Neuronal stem cell (in vitro differentiated cells): ENCODE data around the gene IFITM10.

Source experiments
- DNase-seq: peaks from one replicate; pipeline ENCODE4 v3.0.0-alpha.2; 2013; ENCODE audit warnings: low spot score
- H2AFZ ChIP-seq: one replicate; pipeline ENCODE4 v1.6.1; 2013; ENCODE audit warnings: mild to moderate bottlenecking, low read length, inconsistent platforms
- H2AK5ac ChIP-seq: 2 replicates; pipeline ENCODE4 v1.6.1; 2013; ENCODE audit warnings: low read depth, mild to moderate bottlenecking, inconsistent platforms, low read length, moderate library complexity, mixed read lengths
- H2BK120ac ChIP-seq: 2 replicates; pipeline ENCODE4 v1.6.1; 2013; ENCODE audit warnings: low read depth, mild to moderate bottlenecking, inconsistent platforms, low read length, moderate library complexity, mixed read lengths
- H2BK12ac ChIP-seq: one replicate; pipeline ENCODE4 v1.6.1; 2013; ENCODE audit warnings: low read length, inconsistent platforms
- H2BK15ac ChIP-seq: 2 replicates; pipeline ENCODE4 v1.6.1; 2013; ENCODE audit warnings: mild to moderate bottlenecking, low read length, inconsistent platforms, mixed read lengths
- H2BK5ac ChIP-seq: one replicate; pipeline ENCODE4 v1.6.1; 2013; ENCODE audit warnings: inconsistent platforms, mild to moderate bottlenecking, low read length, moderate library complexity
- H3K14ac ChIP-seq: one replicate; pipeline ENCODE4 v1.6.1; 2013; ENCODE audit warnings: low read length, inconsistent platforms
- H3K18ac ChIP-seq: 2 replicates; pipeline ENCODE4 v1.6.1; 2013; ENCODE audit warnings: low read length, inconsistent platforms
- H3K23ac ChIP-seq: 2 replicates; pipeline ENCODE4 v1.6.1; 2013; ENCODE audit warnings: low read depth, mild to moderate bottlenecking, mixed read lengths, low read length, inconsistent platforms; ENCODE audit not compliant: poor library complexity
- H3K27ac ChIP-seq: replicated peaks from 3 replicates; pipeline ENCODE4 v1.5.1; 2013; ENCODE audit warnings: low read length, inconsistent platforms
- H3K27me3 ChIP-seq, 3 experiments: 2 replicates each; pipeline ENCODE4 v1.6.1; 2013; ENCODE audit warnings: low read length in 3 of 3, mild to moderate bottlenecking in 2 of 3, inconsistent platforms in 1 of 3, low read depth in 1 of 3, mixed read lengths in 1 of 3, moderate library complexity in 1 of 3; ENCODE audit not compliant: control insufficient read depth in 3 of 3, insufficient read depth in 3 of 3
- H3K36me3 ChIP-seq, 2 donors: replicated peaks in 1 of 2; 2 replicates each; pipeline ENCODE4 v1.6.1; 2013; ENCODE audit warnings: low read length in 2 of 2; ENCODE audit not compliant: control insufficient read depth in 2 of 2, insufficient read depth in 2 of 2
- H3K4ac ChIP-seq: 2 replicates; pipeline ENCODE4 v1.6.1; 2013; ENCODE audit warnings: inconsistent platforms, mild to moderate bottlenecking, low read length, moderate library complexity
- H3K4me1 ChIP-seq, 2 donors: 1 replicate in 1 of 2; 2 replicates in 1 of 2; pipeline ENCODE4 v1.6.1; 2013; ENCODE audit warnings: low read length in 2 of 2, low read depth in 1 of 2; ENCODE audit not compliant: control insufficient read depth in 2 of 2, insufficient read depth in 1 of 2
- H3K4me2 ChIP-seq: one replicate; pipeline ENCODE4 v1.6.1; 2013; ENCODE audit warnings: mild to moderate bottlenecking, low read length, inconsistent platforms; ENCODE audit not compliant: insufficient read depth, poor library complexity, severe bottlenecking
- H3K4me3 ChIP-seq, 2 donors: 2 replicates each; pipeline ENCODE4 v1.5.1; 2013; ENCODE audit warnings: low read length in 2 of 2, mild to moderate bottlenecking in 2 of 2, inconsistent platforms in 1 of 2, moderate library complexity in 1 of 2
- H3K79me1 ChIP-seq: one replicate; pipeline ENCODE4 v1.6.1; 2013; ENCODE audit warnings: low read depth, mild to moderate bottlenecking, inconsistent platforms, low read length, moderate library complexity
- H3K9ac ChIP-seq: one replicate; pipeline ENCODE4 v1.6.1; 2013; ENCODE audit warnings: mild to moderate bottlenecking, low read depth, low read length, inconsistent platforms; ENCODE audit not compliant: poor library complexity
- H3K9me3 ChIP-seq, 2 donors: replicated peaks in 1 of 2; 2 replicates each; pipeline versions ENCODE3 to v1.6.1; 2013; ENCODE audit warnings: low read length in 2 of 2, mild to moderate bottlenecking in 2 of 2, inconsistent platforms in 1 of 2, low read depth in 1 of 2, mixed read lengths in 1 of 2, moderate library complexity in 1 of 2; ENCODE audit not compliant: control insufficient read depth in 2 of 2, insufficient read depth in 1 of 2
- H4K8ac ChIP-seq: one replicate; pipeline ENCODE4 v1.6.1; 2013; ENCODE audit warnings: low read depth, mild to moderate bottlenecking, inconsistent platforms, low read length, moderate library complexity
- H4K91ac ChIP-seq: one replicate; pipeline ENCODE4 v1.6.1; 2013; ENCODE audit warnings: low read length, low read depth, mild to moderate bottlenecking, inconsistent platforms; ENCODE audit not compliant: poor library complexity
- WGBS, 2 donors: extraction: QIAGEN DNeasy Blood & Tissue Kit; methylation state at CpG; one replicate each; pipeline ENCODE4 v1.1.7; 2013; ENCODE audit warnings: missing lambda C conversion rate in 2 of 2, mixed read lengths in 1 of 2; ENCODE audit not compliant: insufficient read length in 2 of 2, insufficient replicate concordance in 1 of 2; ENCODE audit errors: extremely low coverage in 2 of 2; 5-methylcytosine and 5-hydroxymethylcytosine counted together

Gene IFITM10

DNA sequence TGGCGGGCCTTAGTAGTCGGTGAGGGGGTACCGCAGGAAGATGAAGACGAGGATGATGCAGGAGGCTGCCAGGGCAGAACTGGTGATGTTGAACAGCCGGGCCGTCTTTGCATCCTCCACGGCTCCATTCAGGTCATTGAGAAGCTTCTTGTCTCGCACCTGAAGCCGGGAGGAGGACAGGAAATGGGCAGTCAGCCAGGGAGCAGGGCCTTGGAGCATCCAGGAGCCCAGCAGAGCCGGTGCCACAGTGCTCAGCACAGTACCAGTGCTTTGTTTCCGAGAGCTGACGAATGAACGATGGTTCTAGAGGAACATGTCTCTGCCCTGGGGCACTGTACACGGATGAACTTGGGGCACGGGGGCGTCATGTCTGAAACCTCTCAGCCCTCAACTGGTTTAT is 15.1 kb downstream of the IFITM10 start:
- peaks cover 0 to 30% (median 6%) of the 10 kb centered on the region in 3 experiments for H3K27me3 ChIP-seq

DNA sequence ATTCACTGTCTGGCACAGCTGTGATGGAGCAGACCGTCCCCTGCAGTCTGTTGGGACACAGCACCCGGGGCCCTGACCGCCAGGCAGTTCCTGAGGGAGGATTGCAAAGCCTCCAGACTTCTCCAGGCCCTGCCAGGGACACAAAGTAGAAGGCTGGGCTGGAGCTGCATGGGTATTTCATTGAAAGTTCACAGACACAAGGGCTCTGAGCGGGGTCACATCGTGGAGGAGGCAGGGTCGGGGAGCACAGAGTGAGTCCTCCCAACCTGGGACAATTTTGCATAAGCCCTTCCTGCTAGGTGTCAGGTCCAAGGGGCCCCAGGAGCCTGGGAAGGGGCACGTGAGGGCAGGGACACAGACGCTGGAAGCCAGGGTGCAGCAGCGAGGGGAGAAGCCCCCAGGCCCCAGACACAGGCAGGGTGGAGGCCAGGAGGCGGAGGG is 15.7 kb downstream of the IFITM10 start:
- H3K18ac ChIP-seq, result peak overlapping the region; percentile 23
- H3K36me3 ChIP-seq, result no peaks in the 10 kb centered on the region
- no peak for DNase-seq
- H2BK12ac ChIP-seq, result no peak overlapping the region
- H4K91ac ChIP-seq, result no peak overlapping the region
- peak overlapping the region; percentile 25 for H3K23ac ChIP-seq
- peaks cover 0 to 10% of the 10 kb centered on the region in 2 donors for H3K9me3 ChIP-seq
- H3K9ac ChIP-seq, result no peak overlapping the region
- H2AFZ ChIP-seq, result no peak overlapping the region
- H2BK5ac ChIP-seq, result no peak overlapping the region
- H3K14ac ChIP-seq, result no peak overlapping the region
- H3K4me3 ChIP-seq, result no peak overlapping the region
- peaks cover 0 to 7% of the 10 kb centered on the region in 2 donors for H3K4me1 ChIP-seq
- no CpG with 5 or more reads among the region's 10 CpGs for WGBS, 2 donors
- H2AK5ac ChIP-seq, result no peak overlapping the region
- peaks cover 0 to 30% (median 4%) of the 10 kb centered on the region in 3 experiments for H3K27me3 ChIP-seq
- H3K4me2 ChIP-seq, result no peak overlapping the region
- no peaks in the 10 kb centered on the region for H3K79me1 ChIP-seq
- no peak overlapping the region for H2BK15ac ChIP-seq
- no peak overlapping the region for H3K4ac ChIP-seq
- H2BK120ac ChIP-seq, result no peak overlapping the region
- no peak overlapping the region for H3K27ac ChIP-seq
- H4K8ac ChIP-seq, result no peak overlapping the region

More for the DNA sequence above, 15.1 kb downstream of the IFITM10 start:
- no peaks in the 10 kb centered on the region for H3K36me3 ChIP-seq
- no peak overlapping the region for H3K4ac ChIP-seq
- peaks cover 0 to 4% of the 10 kb centered on the region in 2 donors for H3K4me1 ChIP-seq
- no peak overlapping the region for H2BK12ac ChIP-seq
- no peak overlapping the region for H2AFZ ChIP-seq
- no peak overlapping the region for H3K9ac ChIP-seq
- H3K4me2 ChIP-seq, result no peak overlapping the region
- H3K9me3 ChIP-seq, result peaks cover 0 to 10% of the 10 kb centered on the region in 2 donors
- H3K27ac ChIP-seq, result no peak overlapping the region
- DNase-seq, result no peak
- H2AK5ac ChIP-seq, result no peak overlapping the region
- no peak overlapping the region for H4K91ac ChIP-seq
- no peaks in the 10 kb centered on the region for H3K79me1 ChIP-seq
- no peak overlapping the region for H4K8ac ChIP-seq
- peak overlapping the region; percentile 16 for H3K18ac ChIP-seq
- peak overlapping the region; percentile 25 for H3K23ac ChIP-seq
- WGBS, 2 donors, result no CpG with 5 or more reads among the region's 16 CpGs
- no peak overlapping the region for H2BK5ac ChIP-seq
- no peak overlapping the region for H3K4me3 ChIP-seq
- H2BK120ac ChIP-seq, result no peak overlapping the region
- no peak overlapping the region for H3K14ac ChIP-seq
- no peak overlapping the region for H2BK15ac ChIP-seq

DNA sequence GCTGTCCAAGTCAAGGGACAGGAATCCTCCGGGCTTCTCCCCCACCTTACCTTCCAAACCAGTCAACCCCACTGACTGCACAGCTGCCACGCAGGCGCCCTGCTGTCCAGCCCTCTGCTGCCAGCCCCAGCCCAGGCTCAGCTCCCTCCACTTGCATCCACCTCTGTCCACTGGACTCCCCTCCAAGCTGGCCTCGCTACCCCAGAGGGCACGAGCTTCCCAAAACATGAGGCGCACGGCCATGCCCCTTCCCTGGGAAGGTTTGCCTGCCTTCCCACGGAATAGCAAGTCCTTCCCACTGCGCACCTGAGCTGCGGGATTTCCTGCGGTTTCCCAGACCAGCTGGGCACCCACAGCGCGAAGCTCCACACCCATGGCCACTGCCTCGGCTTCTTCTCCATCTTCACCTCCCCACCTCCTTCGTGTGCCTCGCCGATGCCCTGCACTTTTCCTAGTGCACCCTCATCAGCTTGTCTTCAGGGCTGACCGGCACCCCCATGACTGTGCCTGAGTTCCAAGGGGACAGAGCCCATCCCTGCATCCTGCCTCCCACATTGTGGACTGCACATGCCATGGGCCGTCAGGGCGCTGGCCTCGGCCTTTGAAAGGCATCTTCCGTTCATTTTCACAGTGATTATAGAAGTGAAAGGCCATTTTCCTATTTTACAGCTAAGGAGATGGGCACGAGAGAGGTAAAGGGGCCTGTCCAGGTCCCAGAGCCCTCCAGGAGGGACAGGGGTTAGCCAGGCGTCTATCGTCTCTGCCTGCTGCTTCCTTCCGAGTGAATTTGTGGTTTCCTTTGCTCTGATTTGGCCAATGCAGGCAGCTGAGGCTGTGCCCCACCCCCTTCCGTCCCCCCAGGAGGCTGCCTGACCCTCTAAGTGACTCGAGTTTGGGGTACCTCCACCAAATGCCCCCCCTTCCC is 16.4 kb downstream of the IFITM10 start:
- H4K91ac ChIP-seq, result no peak overlapping the region
- no peaks in the 10 kb centered on the region for H3K36me3 ChIP-seq
- no peak overlapping the region for H2AFZ ChIP-seq
- peaks cover 0 to 30% (median 3%) of the 10 kb centered on the region in 3 experiments for H3K27me3 ChIP-seq
- no peak for DNase-seq
- H3K4me1 ChIP-seq, result peaks cover 0 to 7% of the 10 kb centered on the region in 2 donors
- H3K4me3 ChIP-seq, result no peak overlapping the region
- peak overlapping the region; percentile 63 for H2AK5ac ChIP-seq
- H2BK15ac ChIP-seq, result no peak overlapping the region
- H3K4me2 ChIP-seq, result no peak overlapping the region
- no peak overlapping the region for H3K4ac ChIP-seq
- no peak overlapping the region for H3K18ac ChIP-seq
- no peak overlapping the region for H4K8ac ChIP-seq
- H3K23ac ChIP-seq, result peak overlapping the region; percentile 3
- no peaks in the 10 kb centered on the region for H3K79me1 ChIP-seq
- no peak overlapping the region for H2BK120ac ChIP-seq
- H3K9ac ChIP-seq, result peak overlapping the region; percentile 51
- WGBS, 2 donors, result no CpG with 5 or more reads among the region's 28 CpGs
- no peak overlapping the region for H3K27ac ChIP-seq
- peak overlapping the region; percentile 46 for H2BK5ac ChIP-seq
- no peak overlapping the region for H2BK12ac ChIP-seq
- peaks cover 0 to 10% of the 10 kb centered on the region in 2 donors for H3K9me3 ChIP-seq
- peak overlapping the region; percentile 28 for H3K14ac ChIP-seq

DNA sequence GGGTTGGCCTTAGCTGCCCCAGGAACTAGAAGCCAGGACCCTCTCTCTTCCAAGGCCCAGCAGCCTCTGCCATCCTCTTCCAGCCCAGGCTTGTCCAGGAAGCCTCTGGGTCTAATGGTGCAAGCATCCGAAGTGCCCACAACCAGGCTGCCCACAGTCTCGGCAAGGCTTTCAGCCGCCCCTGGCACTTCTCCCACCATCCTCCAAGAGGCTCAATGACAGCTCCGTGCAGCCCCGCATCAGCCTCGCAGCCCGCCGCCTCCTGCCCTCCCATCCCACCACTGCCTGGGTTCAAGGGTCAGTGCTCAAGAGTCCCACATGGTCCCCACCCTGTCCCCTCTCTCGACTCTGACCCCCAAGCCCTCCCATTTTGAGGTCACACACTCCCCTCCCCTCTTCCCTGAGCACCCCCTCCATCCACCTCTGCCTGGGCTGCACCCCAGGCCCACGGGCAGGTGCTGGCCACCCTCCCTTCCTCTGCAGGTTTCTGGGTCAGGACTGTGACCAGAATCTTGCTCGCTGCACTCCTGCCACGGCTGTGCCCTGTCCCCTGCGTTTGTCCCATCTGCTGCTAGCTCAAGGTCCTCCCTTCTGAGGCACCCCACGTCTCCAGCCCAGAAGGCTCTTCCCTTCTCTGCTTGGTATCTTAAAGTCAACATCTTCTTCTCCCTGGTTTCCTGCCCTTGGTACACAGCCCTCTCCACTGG is 17.2 kb downstream of the IFITM10 start:
- peak overlapping the region; percentile 51 for H3K9ac ChIP-seq
- no peak overlapping the region for H3K4me3 ChIP-seq
- no peaks in the 10 kb centered on the region for H3K79me1 ChIP-seq
- H3K4ac ChIP-seq, result no peak overlapping the region
- WGBS, 2 donors, result no CpG with 5 or more reads among the region's 14 CpGs
- peaks cover 0 to 32% (median 3%) of the 10 kb centered on the region in 3 experiments for H3K27me3 ChIP-seq
- H3K4me1 ChIP-seq, result peaks cover 0 to 7% of the 10 kb centered on the region in 2 donors
- H3K4me2 ChIP-seq, result no peak overlapping the region
- no peak overlapping the region for H2BK15ac ChIP-seq
- no peaks in the 10 kb centered on the region for H3K36me3 ChIP-seq
- H2BK120ac ChIP-seq, result no peak overlapping the region
- peak overlapping the region; percentile 34 for H3K23ac ChIP-seq
- peak overlapping the region; percentile 49 for H3K18ac ChIP-seq
- no peak overlapping the region for H3K27ac ChIP-seq
- DNase-seq, result no peak
- H3K9me3 ChIP-seq, result peaks cover 0 to 10% of the 10 kb centered on the region in 2 donors
- H2AFZ ChIP-seq, result no peak overlapping the region
- H3K14ac ChIP-seq, result no peak overlapping the region
- peak overlapping the region; percentile 6 for H2AK5ac ChIP-seq
- no peak overlapping the region for H4K8ac ChIP-seq
- no peak overlapping the region for H4K91ac ChIP-seq
- H2BK12ac ChIP-seq, result no peak overlapping the region
- peak overlapping the region; percentile 46 for H2BK5ac ChIP-seq
